GM19025 (cell line): ENCODE results near the gene RNF220.

Experiments
- ATAC-seq: cut with Tn5 transposase; IDR thresholded peaks from one replicate; pipeline ENCODE4 v1.9.1; 2021; ENCODE audit warnings: mild to moderate bottlenecking, low read depth, moderate library complexity; ENCODE audit not compliant: unreplicated experiment

The RNF220 gene

GRCh38 chr1:44515416-44515815, 110.4 kb downstream of the RNF220 start:
- no peak for ATAC-seq

- ATAC-seq: no peak
Observed at GRCh38 chr1:44519035-44519676, 114.1 kb downstream of the RNF220 start.

GRCh38 chr1:44521378-44522080, 116.5 kb downstream of the RNF220 start:
- ATAC-seq: no peak

GRCh38 chr1:44523593-44524591, 118.8 kb downstream of the RNF220 start:
- ATAC-seq: no peak

- no peak for ATAC-seq
Observed at GRCh38 chr1:44524655-44525500, 119.8 kb downstream of the RNF220 start.

GRCh38 chr1:44526295-44527073, 121.4 kb downstream of the RNF220 start:
- ATAC-seq: no peak

- ATAC-seq: no peak
Observed at GRCh38 chr1:44531785-44532566, 126.9 kb downstream of the RNF220 start.

GRCh38 chr1:44532567-44532944, 127.5 kb downstream of the RNF220 start:
- no peak for ATAC-seq

GRCh38 chr1:44534771-44535170, 129.7 kb downstream of the RNF220 start:
- ATAC-seq: no peak

GRCh38 chr1:44536357-44537209, 131.5 kb downstream of the RNF220 start:
- no peak for ATAC-seq

- no peak for ATAC-seq
Observed at GRCh38 chr1:44537538-44537937, 132.5 kb downstream of the RNF220 start.

GRCh38 chr1:44537956-44538355, 132.9 kb downstream of the RNF220 start:
- no peak for ATAC-seq

- no peak for ATAC-seq
Observed at GRCh38 chr1:44539991-44540730, 135.1 kb downstream of the RNF220 start.

- no peak for ATAC-seq
Observed at GRCh38 chr1:44542420-44543063, 137.5 kb downstream of the RNF220 start.

- ATAC-seq: no peak
Observed at GRCh38 chr1:44543064-44543744, 138.1 kb downstream of the RNF220 start.

- ATAC-seq: no peak
Observed at GRCh38 chr1:44543786-44544185, 138.7 kb downstream of the RNF220 start.
